ENCODE measurements around the gene TRIM32.

The TRIM32 gene

GRCh38 chr9:116687074-116687753, at the start of gene TRIM32:
TSS of gene TRIM32 (plus strand) at chr9:116687305. CDS start at chr9:116697743, 10,438 bp downstream.
- no peak for DNase-seq

DNA sequence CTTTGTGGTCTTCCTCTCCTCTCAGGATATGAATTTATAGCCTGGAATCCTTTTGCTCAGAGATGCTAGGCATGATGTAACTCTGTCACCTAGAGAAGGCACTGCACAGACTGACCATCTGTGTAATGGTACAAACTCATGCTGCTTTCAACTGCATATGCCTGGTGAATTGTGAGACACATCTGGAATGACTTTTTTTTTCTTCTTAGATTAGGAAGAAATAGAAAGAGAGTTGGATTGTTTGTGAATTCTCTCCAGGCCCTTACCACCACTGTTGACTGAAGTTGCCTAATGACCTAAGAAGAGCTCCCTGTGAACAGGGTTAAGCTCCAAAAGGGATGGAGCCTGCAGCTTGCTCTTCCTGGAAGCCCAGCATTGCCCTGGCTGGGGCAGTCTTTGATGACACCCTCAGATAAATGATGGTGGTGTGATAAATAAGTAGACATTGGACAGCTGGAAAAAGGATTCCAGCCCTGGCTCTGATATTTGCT, 47.8 kb upstream of the TRIM32 start:
- no peak for DNase-seq

- DNase-seq: no peak
These were observed 45.6 kb upstream of the TRIM32 start for GRCh38 chr9:116641292-116642059.

- DNase-seq: no peak
These were observed 43.4 kb upstream of the TRIM32 start for GRCh38 chr9:116643691-116644090.

DNA sequence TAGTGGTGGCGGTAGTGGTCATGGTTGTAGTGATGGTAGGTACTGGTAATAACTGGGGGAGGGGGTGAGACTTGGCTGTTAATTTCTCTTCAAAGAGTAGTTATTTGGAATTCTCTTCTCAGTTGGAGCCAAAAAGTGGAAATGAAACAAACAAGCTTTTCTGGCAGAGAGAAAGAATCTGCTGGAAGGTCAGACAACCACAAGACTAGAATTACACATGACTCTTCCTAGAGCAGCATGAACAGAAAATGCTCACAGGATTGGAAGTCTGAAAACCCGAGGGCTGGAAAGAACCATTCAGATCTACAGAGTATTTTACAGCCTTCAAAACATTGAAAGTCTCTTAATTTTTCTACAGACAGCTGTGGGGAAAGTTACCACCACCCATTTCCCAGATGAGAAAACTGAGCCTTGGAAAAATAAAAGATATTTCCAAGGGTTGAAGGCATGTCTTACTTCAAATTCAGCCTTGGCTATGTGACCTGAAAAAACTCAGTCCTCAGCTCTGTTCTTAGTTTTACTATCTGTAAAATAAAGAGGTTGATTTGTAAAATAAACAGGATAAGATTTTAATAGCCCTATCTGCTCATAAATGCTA, 42.9 kb upstream of the TRIM32 start:
- no peak for DNase-seq

DNA sequence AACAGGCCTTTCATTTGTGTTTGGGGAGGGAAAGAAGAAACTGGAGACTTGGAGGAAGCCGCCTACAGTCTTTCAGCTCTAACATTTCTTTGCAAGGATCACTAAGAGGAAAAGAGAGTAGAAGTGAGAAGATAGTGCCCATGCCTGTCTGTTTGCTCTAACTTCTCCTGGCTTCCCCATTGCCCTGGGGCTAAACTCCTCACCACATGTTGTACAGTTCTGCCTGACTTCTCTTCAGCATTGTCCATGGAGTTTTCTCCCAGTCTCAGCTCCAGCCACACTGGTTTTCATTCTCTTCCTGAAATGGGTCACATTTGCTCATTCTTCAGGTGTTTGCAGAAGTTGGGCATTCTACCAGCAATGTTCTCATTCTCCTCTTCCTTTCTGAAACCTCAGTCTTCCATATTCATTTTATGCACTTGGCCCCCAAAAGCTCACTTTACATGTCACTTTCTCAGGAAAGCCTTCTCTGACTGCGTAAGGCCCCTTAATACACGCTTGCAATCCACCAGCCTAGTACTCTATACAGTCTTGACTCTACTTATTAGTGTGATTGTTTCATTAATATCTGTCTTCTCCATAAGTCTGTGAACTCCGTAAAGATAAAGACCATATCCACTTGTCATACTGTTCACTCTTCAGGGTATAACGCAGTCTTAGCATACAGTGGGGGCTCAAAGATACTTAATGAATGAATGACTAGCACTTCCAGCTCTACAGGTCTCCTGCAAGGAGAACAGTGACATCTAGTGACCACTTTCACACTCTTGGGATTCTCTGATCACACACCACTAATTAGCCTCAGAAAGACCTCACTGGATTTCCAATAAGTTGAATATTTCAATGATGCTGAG, 40.2 kb upstream of the TRIM32 start:
- no peak for DNase-seq

GRCh38 chr9:116647515-116647809, 39.6 kb upstream of the TRIM32 start:
- no peak for DNase-seq

GRCh38 chr9:116653348-116654058, 33.6 kb upstream of the TRIM32 start:
- no peak for DNase-seq

DNA sequence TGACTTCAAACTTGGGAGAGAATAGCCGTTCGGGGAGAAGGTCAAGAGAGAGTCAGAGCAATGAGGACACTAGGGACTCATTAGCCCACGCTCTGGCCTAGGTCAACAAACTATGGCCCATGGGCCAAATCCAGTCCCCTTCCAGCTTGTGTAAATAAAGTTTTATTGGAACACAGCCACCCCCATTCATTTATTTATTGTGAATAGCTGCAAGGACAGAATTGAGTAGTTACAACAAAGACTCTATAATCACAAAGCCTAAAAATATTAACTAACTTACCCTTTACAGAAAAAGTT, 33.1 kb upstream of the TRIM32 start:
- DNase-seq: no peak

- DNase-seq: no peak
These were observed 30.6 kb upstream of the TRIM32 start for GRCh38 chr9:116656501-116656971.

DNA sequence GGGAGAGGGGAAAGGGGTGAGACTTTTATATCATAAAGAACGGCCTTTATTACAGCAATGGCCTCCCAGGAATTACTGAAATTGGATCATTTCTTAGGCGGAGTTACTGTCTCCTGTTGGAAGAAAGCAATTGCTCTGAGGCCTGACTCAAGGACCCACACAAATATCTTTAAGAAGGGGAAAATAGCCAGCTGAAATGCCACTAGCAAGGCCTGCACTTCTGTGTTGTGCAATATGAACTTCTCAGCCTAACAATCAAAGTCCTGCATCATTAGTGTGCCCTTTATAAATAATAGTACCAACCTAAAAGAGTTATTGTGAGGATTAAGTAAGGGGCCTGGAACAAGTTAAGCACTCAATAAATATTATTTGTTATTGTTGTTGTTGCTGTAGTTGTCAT, 30.1 kb upstream of the TRIM32 start:
- DNase-seq: no peak

- no peak for DNase-seq
These were observed 28.8 kb upstream of the TRIM32 start for GRCh38 chr9:116658265-116658664.

GRCh38 chr9:116661037-116661954, 25.8 kb upstream of the TRIM32 start:
- DNase-seq: no peak

DNA sequence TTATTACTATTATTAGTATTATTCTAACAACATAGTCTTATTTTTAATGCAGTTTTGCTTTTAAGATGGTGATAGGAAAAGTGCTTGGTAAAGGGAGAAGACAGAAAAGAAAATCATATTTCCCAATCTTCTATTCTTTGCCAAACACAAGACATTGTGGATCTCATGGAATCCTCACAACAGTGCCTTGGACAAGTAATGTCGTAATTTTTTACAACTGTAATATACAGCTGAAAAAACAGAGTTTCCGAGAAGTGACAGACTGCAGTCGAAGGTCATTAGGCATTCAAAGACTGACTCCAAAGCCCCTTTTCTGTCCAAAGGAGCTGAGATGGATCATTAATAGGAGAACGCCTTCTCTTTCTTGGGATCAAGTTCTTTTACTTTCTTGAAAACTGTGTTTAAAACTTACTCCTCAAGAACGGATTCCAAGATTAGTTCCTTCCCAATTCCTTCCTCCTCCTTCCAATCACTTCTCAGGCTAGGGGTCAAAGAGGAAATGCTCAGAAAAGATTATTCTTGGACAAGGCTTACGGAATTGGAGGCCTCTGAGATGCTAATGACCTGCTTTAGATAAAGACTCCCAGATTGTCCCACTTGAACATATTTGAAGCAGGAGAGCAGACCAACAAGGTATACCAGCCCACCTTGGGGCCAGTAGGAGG, 24.3 kb upstream of the TRIM32 start:
- no peak for DNase-seq

DNA sequence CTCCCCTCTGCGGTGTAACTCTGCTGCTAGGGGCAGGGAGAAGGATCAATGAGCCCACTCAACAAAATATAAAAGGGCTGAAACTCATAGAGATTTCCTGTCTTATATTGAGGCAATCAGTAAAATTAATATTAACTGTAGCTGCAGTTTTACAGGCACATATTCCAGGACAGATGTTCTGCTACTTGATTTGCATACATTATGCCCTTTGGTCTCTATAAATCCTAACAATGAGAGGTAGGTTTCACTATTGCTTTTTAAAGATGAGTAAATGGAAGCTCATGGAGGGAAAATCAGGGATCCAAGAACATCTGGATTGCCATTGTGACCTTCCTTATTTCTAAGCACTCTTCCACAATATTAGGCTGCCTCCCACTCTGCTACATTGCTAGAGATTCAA, 23.5 kb upstream of the TRIM32 start:
- DNase-seq: no peak

GRCh38 chr9:116668970-116669695, 18.0 kb upstream of the TRIM32 start:
- DNase-seq: no peak

DNA sequence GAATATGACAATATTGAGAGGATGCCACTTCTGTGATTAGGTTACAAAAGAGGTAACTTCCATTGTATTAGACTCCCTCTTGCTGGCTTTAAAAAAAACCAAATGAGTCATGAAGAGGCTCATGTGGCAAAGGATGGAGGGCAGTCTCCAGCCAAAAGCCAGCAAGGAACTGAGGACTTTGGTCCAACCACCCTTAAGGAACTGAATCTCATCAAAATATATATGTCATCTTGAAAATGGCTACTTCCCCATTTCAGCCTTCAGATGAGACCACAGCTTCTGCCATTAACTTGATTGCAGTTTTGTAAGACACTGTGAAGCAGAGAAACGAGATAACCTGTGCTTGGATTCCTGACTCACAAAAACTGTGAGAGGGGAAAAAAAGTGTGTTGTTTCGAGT, 15.5 kb upstream of the TRIM32 start:
- DNase-seq: no peak

DNA sequence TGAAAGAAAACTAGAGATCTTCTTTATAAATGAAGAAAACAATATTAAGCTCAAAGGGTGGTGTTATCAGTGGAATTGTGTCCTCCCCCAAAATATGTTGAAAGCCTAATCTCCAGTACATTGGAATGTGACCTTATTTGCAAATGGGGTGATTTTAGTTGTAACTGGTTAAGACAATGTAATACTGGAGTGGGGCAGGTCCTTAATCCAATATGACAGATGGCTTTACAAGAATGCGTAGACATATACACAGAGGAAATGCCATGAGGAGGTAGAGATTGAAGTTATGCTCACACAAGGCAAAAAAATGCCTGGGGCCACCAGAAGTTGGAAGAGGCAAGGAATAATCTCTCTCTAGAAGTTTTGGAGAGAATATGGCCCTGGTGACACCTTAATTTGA, 13.7 kb upstream of the TRIM32 start:
- no peak for DNase-seq

- no peak for DNase-seq
These were observed 12.7 kb upstream of the TRIM32 start for GRCh38 chr9:116674210-116674980.
